ENCODE measurements around the gene HECTD4. TPM values are rescaled to one million over a fixed set of nuclear protein-coding genes. Genes with fewer than 3 reads are reported as not detected.

The HECTD4 gene
- total RNA-seq, 1 experiment from 2014 or later: 31.2 TPM

DNA sequence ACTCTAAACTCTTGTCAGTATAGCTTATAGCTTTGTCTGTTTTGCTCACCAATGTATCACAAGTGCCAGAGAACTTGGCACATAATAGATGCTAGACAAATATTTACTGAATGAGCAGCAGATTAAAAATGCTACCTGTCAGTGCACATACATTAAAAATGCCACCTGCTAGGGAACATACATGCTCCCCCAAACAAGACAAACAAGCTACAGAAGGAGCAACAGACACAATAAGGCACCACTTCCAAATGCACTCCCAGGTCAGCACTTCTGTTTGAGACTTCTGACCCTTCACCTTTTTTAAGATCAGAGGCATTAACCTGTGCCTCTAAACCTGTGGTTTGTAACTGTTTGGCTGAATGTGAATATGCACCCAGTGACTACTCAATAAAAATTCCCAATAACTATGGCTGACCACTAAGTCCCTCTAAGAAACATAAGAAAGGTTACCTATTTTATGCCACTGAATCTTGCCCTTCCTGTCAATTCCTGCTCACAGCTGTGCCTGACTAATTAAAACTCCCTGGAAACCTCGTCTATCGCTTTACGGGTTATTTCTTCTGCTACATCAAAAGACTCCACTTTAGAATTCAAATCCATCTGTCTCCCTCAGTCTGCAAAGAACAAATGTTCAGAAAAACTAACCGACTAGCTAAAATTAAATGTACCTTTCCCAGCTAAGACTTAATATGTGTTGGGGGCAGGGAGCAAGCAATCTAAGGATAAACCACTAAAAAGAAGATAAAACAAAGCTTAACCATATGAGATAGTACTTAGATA is 41.0 kb downstream of the HECTD4 start (continued):
- TF ChIP-seq, protein P1, sequence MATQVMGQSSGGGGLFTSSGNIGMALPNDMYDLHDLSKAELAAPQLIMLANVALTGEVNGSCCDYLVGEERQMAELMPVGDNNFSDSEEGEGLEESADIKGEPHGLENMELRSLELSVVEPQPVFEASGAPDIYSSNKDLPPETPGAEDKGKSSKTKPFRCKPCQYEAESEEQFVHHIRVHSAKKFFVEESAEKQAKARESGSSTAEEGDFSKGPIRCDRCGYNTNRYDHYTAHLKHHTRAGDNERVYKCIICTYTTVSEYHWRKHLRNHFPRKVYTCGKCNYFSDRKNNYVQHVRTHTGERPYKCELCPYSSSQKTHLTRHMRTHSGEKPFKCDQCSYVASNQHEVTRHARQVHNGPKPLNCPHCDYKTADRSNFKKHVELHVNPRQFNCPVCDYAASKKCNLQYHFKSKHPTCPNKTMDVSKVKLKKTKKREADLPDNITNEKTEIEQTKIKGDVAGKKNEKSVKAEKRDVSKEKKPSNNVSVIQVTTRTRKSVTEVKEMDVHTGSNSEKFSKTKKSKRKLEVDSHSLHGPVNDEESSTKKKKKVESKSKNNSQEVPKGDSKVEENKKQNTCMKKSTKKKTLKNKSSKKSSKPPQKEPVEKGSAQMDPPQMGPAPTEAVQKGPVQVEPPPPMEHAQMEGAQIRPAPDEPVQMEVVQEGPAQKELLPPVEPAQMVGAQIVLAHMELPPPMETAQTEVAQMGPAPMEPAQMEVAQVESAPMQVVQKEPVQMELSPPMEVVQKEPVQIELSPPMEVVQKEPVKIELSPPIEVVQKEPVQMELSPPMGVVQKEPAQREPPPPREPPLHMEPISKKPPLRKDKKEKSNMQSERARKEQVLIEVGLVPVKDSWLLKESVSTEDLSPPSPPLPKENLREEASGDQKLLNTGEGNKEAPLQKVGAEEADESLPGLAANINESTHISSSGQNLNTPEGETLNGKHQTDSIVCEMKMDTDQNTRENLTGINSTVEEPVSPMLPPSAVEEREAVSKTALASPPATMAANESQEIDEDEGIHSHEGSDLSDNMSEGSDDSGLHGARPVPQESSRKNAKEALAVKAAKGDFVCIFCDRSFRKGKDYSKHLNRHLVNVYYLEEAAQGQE (IDR thresholded peaks at IDR 0.05; ENCODE audit: low read depth): no peak
- TF ChIP-seq TCF7L2 (IDR thresholded peaks at IDR 0.05; ENCODE audit: borderline replicate concordance, extremely low read depth, insufficient read depth, insufficient read length): no peak
- no peak for TF ChIP-seq EGR1 (IDR thresholded peaks at IDR 0.05; ENCODE audit: low read depth)

DNA sequence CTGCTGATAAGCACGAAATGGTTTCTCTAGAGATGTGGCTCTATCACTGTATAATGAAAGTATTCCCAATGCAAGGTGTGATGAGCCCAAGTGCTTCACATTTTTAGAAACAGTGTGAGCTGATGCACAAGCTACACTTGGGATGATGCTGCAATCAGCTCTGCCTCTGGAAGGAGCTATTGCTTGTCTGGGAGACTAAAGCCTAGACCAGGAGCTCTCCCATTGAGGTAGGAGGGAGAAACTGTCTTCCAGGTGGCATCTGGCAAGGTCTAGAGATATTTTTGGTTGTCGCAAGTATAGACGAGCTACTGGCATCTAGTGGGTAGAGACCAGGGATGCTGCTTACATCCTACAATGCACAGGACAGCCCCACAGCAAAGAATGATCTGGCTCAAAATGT is 42.0 kb downstream of the HECTD4 start:
- ChIA-PET RAD21 (ENCODE audit: low non-redundant PET in 1 of 2, low total read pairs in 2 of 2, uncharacterized antibody in 2 of 2, unreplicated experiment in 2 of 2) (no interaction called here), CTCF (no interaction called here), POLR2A (interaction anchor here (0.6 kb wide), 1 partner anchor 29 kb away, joined by 3 read pairs; no protein-coding TSS in a partner anchor)
- intact Hi-C loops (cut with micrococcal nuclease): no loop called here
- H3K9me2 ChIP-seq (ENCODE audit: insufficient read depth): no peaks in the 10 kb centered on the region
- no peak overlapping the region for H3K27ac ChIP-seq (ENCODE audit: low read depth, low read length)
- DNase-seq (ENCODE audit: low read depth, low spot score) (no peak), ATAC-seq (no peak)
- no peak overlapping the region for H3K4me2 ChIP-seq (ENCODE audit: low read length)
- H3K27me3 ChIP-seq (ENCODE audit: insufficient read depth, low read length): no peaks in the 10 kb centered on the region
- H2AFZ ChIP-seq (ENCODE audit: low read depth, low read length, poor library complexity, severe bottlenecking): no peak overlapping the region
- no peaks in the 10 kb centered on the region for H4K20me1 ChIP-seq (ENCODE audit: insufficient read depth)
- H3K36me3 ChIP-seq (ENCODE audit: control insufficient read depth in 1 of 2, insufficient read depth in 2 of 2, low read length in 2 of 2): no peaks in the 10 kb centered on the region
- no peaks in the 10 kb centered on the region for H3K9me3 ChIP-seq (ENCODE audit: control insufficient read depth in 1 of 2, insufficient read depth in 1 of 2, low read depth in 1 of 2, low read length in 2 of 2)
- H3K9ac ChIP-seq (ENCODE audit: low read length): no peak overlapping the region
- BruUV-seq (replicated peaks): no TSS peak
- H3K79me2 ChIP-seq (ENCODE audit: insufficient read depth, low read length): peaks cover 6% of the 10 kb centered on the region
- no peaks in the 10 kb centered on the region for H3K4me1 ChIP-seq (ENCODE audit: control insufficient read depth in 1 of 2, insufficient read depth in 2 of 2, low read length in 2 of 2)
- H3K4me3 ChIP-seq (replicated peaks in 1 of 2; ENCODE audit: low read depth in 1 of 2, low read length in 2 of 2): no peak overlapping the region
- TF ChIP-seq, protein P2, sequence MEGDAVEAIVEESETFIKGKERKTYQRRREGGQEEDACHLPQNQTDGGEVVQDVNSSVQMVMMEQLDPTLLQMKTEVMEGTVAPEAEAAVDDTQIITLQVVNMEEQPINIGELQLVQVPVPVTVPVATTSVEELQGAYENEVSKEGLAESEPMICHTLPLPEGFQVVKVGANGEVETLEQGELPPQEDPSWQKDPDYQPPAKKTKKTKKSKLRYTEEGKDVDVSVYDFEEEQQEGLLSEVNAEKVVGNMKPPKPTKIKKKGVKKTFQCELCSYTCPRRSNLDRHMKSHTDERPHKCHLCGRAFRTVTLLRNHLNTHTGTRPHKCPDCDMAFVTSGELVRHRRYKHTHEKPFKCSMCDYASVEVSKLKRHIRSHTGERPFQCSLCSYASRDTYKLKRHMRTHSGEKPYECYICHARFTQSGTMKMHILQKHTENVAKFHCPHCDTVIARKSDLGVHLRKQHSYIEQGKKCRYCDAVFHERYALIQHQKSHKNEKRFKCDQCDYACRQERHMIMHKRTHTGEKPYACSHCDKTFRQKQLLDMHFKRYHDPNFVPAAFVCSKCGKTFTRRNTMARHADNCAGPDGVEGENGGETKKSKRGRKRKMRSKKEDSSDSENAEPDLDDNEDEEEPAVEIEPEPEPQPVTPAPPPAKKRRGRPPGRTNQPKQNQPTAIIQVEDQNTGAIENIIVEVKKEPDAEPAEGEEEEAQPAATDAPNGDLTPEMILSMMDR (IDR thresholded peaks at IDR 0.05 in 2 of 3, conservative IDR thresholded peaks at IDR 0.05 in 1 of 3; ENCODE audit: borderline replicate concordance in 1 of 3, insufficient read depth in 1 of 3, low read depth in 2 of 3, low read length in 2 of 3): no peak
- TF ChIP-seq, protein P1 (IDR thresholded peaks at IDR 0.05; ENCODE audit: low read depth): no peak
- TF ChIP-seq, protein P3, sequence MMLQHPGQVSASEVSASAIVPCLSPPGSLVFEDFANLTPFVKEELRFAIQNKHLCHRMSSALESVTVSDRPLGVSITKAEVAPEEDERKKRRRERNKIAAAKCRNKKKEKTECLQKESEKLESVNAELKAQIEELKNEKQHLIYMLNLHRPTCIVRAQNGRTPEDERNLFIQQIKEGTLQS (IDR thresholded peaks at IDR 0.05): no peak
- TF ChIP-seq CBX3 (IDR thresholded peaks at IDR 0.05; ENCODE audit: low read depth) (no peak), JUND (IDR thresholded peaks at IDR 0.05) (no peak), ZNF274 (IDR thresholded peaks at IDR 0.05; ENCODE audit: low read depth, low read length) (no peak), FOSL1 (IDR thresholded peaks at IDR 0.05; ENCODE audit: low read depth) (no peak)
- TF ChIP-seq, protein P4, sequence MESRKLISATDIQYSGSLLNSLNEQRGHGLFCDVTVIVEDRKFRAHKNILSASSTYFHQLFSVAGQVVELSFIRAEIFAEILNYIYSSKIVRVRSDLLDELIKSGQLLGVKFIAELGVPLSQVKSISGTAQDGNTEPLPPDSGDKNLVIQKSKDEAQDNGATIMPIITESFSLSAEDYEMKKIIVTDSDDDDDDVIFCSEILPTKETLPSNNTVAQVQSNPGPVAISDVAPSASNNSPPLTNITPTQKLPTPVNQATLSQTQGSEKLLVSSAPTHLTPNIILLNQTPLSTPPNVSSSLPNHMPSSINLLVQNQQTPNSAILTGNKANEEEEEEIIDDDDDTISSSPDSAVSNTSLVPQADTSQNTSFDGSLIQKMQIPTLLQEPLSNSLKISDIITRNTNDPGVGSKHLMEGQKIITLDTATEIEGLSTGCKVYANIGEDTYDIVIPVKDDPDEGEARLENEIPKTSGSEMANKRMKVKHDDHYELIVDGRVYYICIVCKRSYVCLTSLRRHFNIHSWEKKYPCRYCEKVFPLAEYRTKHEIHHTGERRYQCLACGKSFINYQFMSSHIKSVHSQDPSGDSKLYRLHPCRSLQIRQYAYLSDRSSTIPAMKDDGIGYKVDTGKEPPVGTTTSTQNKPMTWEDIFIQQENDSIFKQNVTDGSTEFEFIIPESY (IDR thresholded peaks at IDR 0.05; ENCODE audit: extremely low read depth, insufficient replicate concordance, low read length): no peak
